22Rv1 (cell line): ENCODE measurements around the gene KISS1.

Source experiments
- ZFX ChIP-seq: fragments of 450-650 bp; IDR thresholded peaks from 2 replicates; pipeline ENCODE4 v1.6.1; 2017; ENCODE audit warnings: antibody characterized with exemption, borderline replicate concordance
- TF ChIP-seq, protein P1 (sequence below): fragments of 450-650 bp; IDR thresholded peaks from 2 replicates; pipeline ENCODE4 v1.5.1; 2017; ENCODE audit warnings: mild to moderate bottlenecking

DNA sequence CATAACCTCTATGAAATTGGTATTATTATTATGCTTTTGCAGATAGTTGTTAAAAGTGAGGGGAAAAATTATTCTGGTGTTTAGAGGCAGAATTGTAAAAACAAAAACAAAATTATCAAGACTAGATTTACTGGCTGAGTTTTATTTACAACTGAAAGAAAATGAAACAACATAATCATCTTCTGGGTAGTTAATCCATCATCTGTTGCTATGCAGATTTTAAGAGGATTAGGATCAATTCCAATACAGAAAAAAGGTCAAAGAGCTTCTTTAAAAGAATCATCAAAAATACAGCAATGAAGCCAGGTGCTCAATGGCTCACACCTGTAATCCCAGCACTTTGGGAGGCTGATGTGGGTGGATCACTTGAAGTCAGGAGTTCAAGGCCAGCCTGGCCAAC lies 9.2 kb upstream of the KISS1 start:
- TF ChIP-seq, protein P1, sequence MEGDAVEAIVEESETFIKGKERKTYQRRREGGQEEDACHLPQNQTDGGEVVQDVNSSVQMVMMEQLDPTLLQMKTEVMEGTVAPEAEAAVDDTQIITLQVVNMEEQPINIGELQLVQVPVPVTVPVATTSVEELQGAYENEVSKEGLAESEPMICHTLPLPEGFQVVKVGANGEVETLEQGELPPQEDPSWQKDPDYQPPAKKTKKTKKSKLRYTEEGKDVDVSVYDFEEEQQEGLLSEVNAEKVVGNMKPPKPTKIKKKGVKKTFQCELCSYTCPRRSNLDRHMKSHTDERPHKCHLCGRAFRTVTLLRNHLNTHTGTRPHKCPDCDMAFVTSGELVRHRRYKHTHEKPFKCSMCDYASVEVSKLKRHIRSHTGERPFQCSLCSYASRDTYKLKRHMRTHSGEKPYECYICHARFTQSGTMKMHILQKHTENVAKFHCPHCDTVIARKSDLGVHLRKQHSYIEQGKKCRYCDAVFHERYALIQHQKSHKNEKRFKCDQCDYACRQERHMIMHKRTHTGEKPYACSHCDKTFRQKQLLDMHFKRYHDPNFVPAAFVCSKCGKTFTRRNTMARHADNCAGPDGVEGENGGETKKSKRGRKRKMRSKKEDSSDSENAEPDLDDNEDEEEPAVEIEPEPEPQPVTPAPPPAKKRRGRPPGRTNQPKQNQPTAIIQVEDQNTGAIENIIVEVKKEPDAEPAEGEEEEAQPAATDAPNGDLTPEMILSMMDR: no peak
- no peak for TF ChIP-seq ZFX
